H1 (cell line): ENCODE measurements around the gene RALGAPB. TPM values are rescaled to one million over a fixed set of nuclear protein-coding genes. Genes with fewer than 3 reads are reported as not detected.

Experiments
- CTCF ChIA-PET: fragments of 300-600 bp; sonication (Branson Sonifier 250); formaldehyde crosslinking; loops from one replicate; lab custom pipeline; 2021; ENCODE audit not compliant: partially characterized antibody; lab: Charles Lee
- POLR2A ChIA-PET: fragments of 300-600 bp; sonication (Branson Sonifier 250); formaldehyde crosslinking; loops from one replicate; lab custom pipeline; 2021; ENCODE audit warnings: inconsistent platforms; ENCODE audit not compliant: partially characterized antibody; lab: Charles Lee
- DNase-seq, 2 experiments: peaks; one replicate each; pipeline versions ENCODE4 v3.0.0 to v3.0.0-alpha.2; 2010 to 2022; ENCODE audit warnings: low spot score in 2 of 2, low read depth in 1 of 2, mixed read lengths in 1 of 2
- FAIRE-seq: peaks from 2 replicates; lab custom pipeline; 2011; peaks lifted over from hg19 to GRCh38; lab: Jason Lieb, UNC
- H2AFZ ChIP-seq: 2 replicates; pipeline ENCODE4 v1.8.1; 2012; ENCODE audit warnings: low read length, inconsistent platforms
- H2AK5ac ChIP-seq: 2 replicates; pipeline ENCODE4 v1.6.1; 2013; ENCODE audit warnings: low read depth, low read length
- H2BK120ac ChIP-seq: replicated peaks from 2 replicates; pipeline ENCODE3; 2013; ENCODE audit warnings: low read depth, low read length, inconsistent platforms
- H2BK12ac ChIP-seq: 2 replicates; pipeline ENCODE4 v1.6.1; 2013; ENCODE audit warnings: low read depth, low read length
- H2BK15ac ChIP-seq: 2 replicates; pipeline ENCODE4 v1.6.1; 2013; ENCODE audit warnings: low read length
- H2BK20ac ChIP-seq: 2 replicates; pipeline ENCODE4 v1.6.1; 2013; ENCODE audit warnings: low read length
- H2BK5ac ChIP-seq: 2 replicates; pipeline ENCODE4 v1.6.1; 2013; ENCODE audit warnings: low read depth, low read length
- H3K14ac ChIP-seq: 2 replicates; pipeline ENCODE4 v1.6.1; 2013; ENCODE audit warnings: inconsistent platforms; ENCODE audit not compliant: insufficient read length
- H3K18ac ChIP-seq: 2 replicates; pipeline ENCODE4 v1.6.1; 2013; ENCODE audit warnings: low read length; ENCODE audit errors: extremely low read depth
- H3K23ac ChIP-seq: 2 replicates; pipeline ENCODE4 v1.6.1; 2013; ENCODE audit warnings: inconsistent platforms; ENCODE audit not compliant: insufficient read length
- H3K23me2 ChIP-seq: 2 replicates; pipeline ENCODE4 v1.6.1; 2013; ENCODE audit warnings: low read depth, low read length
- H3K27ac ChIP-seq: 2 replicates; pipeline ENCODE4 v1.6.1; 2011; ENCODE audit warnings: low read depth, low read length, inconsistent platforms
- H3K27me3 ChIP-seq, 4 experiments: replicated peaks in 1 of 4; 1 replicate in 1 of 4; 2 replicates in 3 of 4; pipeline versions ENCODE4 v1.6.1 to v1.8.1; 2011 to 2013; ENCODE audit warnings: low read length in 3 of 4, mild to moderate bottlenecking in 3 of 4, inconsistent platforms in 2 of 4, mixed read lengths in 2 of 4, moderate library complexity in 1 of 4; ENCODE audit not compliant: control insufficient read depth in 3 of 4, insufficient read depth in 3 of 4; ENCODE audit errors: extremely low read depth in 1 of 4
- H3K36me3 ChIP-seq, 4 experiments: 2 replicates each; pipeline versions ENCODE4 v1.6.1 to v1.8.1; 2011 to 2013; ENCODE audit warnings: mild to moderate bottlenecking in 4 of 4, low read length in 3 of 4, moderate library complexity in 2 of 4, control low read depth in 1 of 4, inconsistent platforms in 1 of 4; ENCODE audit not compliant: insufficient read depth in 4 of 4, control insufficient read depth in 2 of 4
- H3K4ac ChIP-seq: replicated peaks from 2 replicates; pipeline ENCODE3; 2013; ENCODE audit warnings: low read length, low read depth, mixed read lengths, inconsistent platforms; ENCODE audit not compliant: insufficient read length
- H3K4me1 ChIP-seq, 4 experiments: replicated peaks in 1 of 4; 1 replicate in 1 of 4; 2 replicates in 3 of 4; pipeline versions ENCODE4 v1.6.1 to v1.8.1; 2011 to 2013; ENCODE audit warnings: low read length in 3 of 4, inconsistent platforms in 2 of 4, mixed read lengths in 1 of 4; ENCODE audit not compliant: insufficient read depth in 4 of 4, control insufficient read depth in 3 of 4
- H3K4me2 ChIP-seq, 2 experiments: 2 replicates each; pipeline versions ENCODE4 v1.6.1 to v1.8.1; 2011 to 2013; ENCODE audit warnings: low read depth in 2 of 2, low read length in 2 of 2, control low read depth in 1 of 2, inconsistent platforms in 1 of 2, mild to moderate bottlenecking in 1 of 2; ENCODE audit not compliant: insufficient read depth in 1 of 2
- H3K4me3 ChIP-seq, 4 experiments: fragments of 200-600, 300-600 bp in 1 of 4; sonication (generic), shearing (Covaris generic), sonication (Bioruptor Twin) in 1 of 4; 2 replicates each; pipeline versions ENCODE4 v1.5.1 to v1.8.1; 2011 to 2016; ENCODE audit warnings: low read length in 4 of 4, low read depth in 3 of 4, control low read depth in 2 of 4, inconsistent platforms in 2 of 4, mild to moderate bottlenecking in 2 of 4, mixed read lengths in 1 of 4, moderate library complexity in 1 of 4; ENCODE audit not compliant: insufficient read depth in 2 of 4; ENCODE audit errors: extremely low read depth in 1 of 4
- H3K56ac ChIP-seq: replicated peaks from 2 replicates; pipeline ENCODE3; 2013; ENCODE audit warnings: low read depth, mild to moderate bottlenecking, mixed read lengths, low read length, inconsistent platforms; ENCODE audit not compliant: insufficient read length
- H3K79me1 ChIP-seq: 2 replicates; pipeline ENCODE4 v1.6.1; 2013; ENCODE audit warnings: low read depth, low read length, control low read depth
- H3K79me2 ChIP-seq, 2 experiments: 2 replicates each; pipeline versions ENCODE4 v1.6.1 to v1.8.1; 2012 to 2013; ENCODE audit warnings: low read length in 2 of 2, mild to moderate bottlenecking in 2 of 2, inconsistent platforms in 1 of 2; ENCODE audit not compliant: insufficient read depth in 2 of 2, control insufficient read depth in 1 of 2
- H3K9ac ChIP-seq, 4 experiments: replicated peaks in 1 of 4; 1 replicate in 1 of 4; 2 replicates in 3 of 4; pipeline versions ENCODE4 v1.6.1 to v1.8.1; 2011 to 2013; ENCODE audit warnings: low read depth in 3 of 4, low read length in 3 of 4, control low read depth in 2 of 4, mild to moderate bottlenecking in 2 of 4, moderate library complexity in 2 of 4, inconsistent platforms in 1 of 4; ENCODE audit errors: extremely low read depth in 1 of 4
- H3K9me3 ChIP-seq, 2 experiments: 2 replicates each; pipeline versions ENCODE4 v1.6.1 to v1.8.1; 2012 to 2013; ENCODE audit warnings: mild to moderate bottlenecking in 2 of 2, moderate library complexity in 2 of 2, control low read depth in 1 of 2, inconsistent platforms in 1 of 2, low read depth in 1 of 2, low read length in 1 of 2, mixed read lengths in 1 of 2; ENCODE audit not compliant: insufficient read depth in 2 of 2
- H4K20me1 ChIP-seq, 2 experiments: replicated peaks in 1 of 2; 2 replicates each; pipeline versions ENCODE3 to v1.8.1; 2011 to 2013; ENCODE audit warnings: inconsistent platforms in 2 of 2, low read length in 2 of 2, mild to moderate bottlenecking in 1 of 2; ENCODE audit not compliant: insufficient read depth in 2 of 2, control insufficient read depth in 1 of 2
- H4K5ac ChIP-seq: 2 replicates; pipeline ENCODE4 v1.6.1; 2013; ENCODE audit warnings: low read length, low read depth, mixed read lengths, inconsistent platforms; ENCODE audit not compliant: insufficient read length
- H4K8ac ChIP-seq: 2 replicates; pipeline ENCODE4 v1.8.0; 2013; ENCODE audit warnings: mild to moderate bottlenecking, moderate library complexity, low read length, inconsistent platforms; ENCODE audit not compliant: insufficient read depth; ENCODE audit errors: extremely low read depth
- H4K91ac ChIP-seq: replicated peaks from 2 replicates; pipeline ENCODE3; 2013; ENCODE audit warnings: low read length, mixed read lengths, inconsistent platforms; ENCODE audit not compliant: insufficient read length
- CTCF ChIP-seq, 3 experiments: IDR thresholded peaks; 1 replicate in 2 of 3; 2 replicates in 1 of 3; pipeline versions ENCODE4 v1.5.1 to v1.6.1; 2011; ENCODE audit warnings: low read length in 3 of 3, mild to moderate bottlenecking in 3 of 3, inconsistent platforms in 2 of 3, low read depth in 1 of 3, moderate library complexity in 1 of 3; ENCODE audit not compliant: insufficient read depth in 1 of 3; ENCODE audit errors: control extremely low read depth in 1 of 3
- ZNF274 ChIP-seq: IDR thresholded peaks from 2 replicates; pipeline ENCODE4 v1.7.0; 2012; ENCODE audit warnings: low read length, borderline replicate concordance; ENCODE audit errors: extremely low read depth
- WGBS, 2 experiments: shearing (Covaris generic) in 1 of 2; methylation state at CpG; one replicate each; pipeline versions ENCODE4 v1.1.6 to v1.1.7; 2013 to 2015; ENCODE audit warnings: low lambda C conversion rate in 2 of 2, mixed read lengths in 2 of 2, inconsistent platforms in 1 of 2, low coverage in 1 of 2, missing lambda C conversion rate in 1 of 2; ENCODE audit not compliant: insufficient replicate concordance in 2 of 2, insufficient coverage in 1 of 2, insufficient read length in 1 of 2; ENCODE audit errors: extremely low coverage in 1 of 2, missing lambda C conversion rate in 1 of 2; 5-methylcytosine and 5-hydroxymethylcytosine counted together
- polyA plus RNA-seq, 7 experiments: library from polyadenylated mRNA; depleted of rRNA in 3 of 7; stranded (reverse) in 5 of 7; unstranded in 2 of 7; fragments of >200 nt in 5 of 7; fragments of 200-250 nt in 2 of 7; gene quantifications; 1 replicate in 5 of 7; 2 replicates in 1 of 7; 4 replicates in 1 of 7; pipeline versions ENCODE4 v1.2.1 to v1.2.3, GENCODE V29; 2011 to 2013; ENCODE audit warnings: missing spikeins in 2 of 7, mixed read lengths in 2 of 7
- total RNA-seq: library from RNA; stranded (reverse); fragmentation: NEBNext Ultra II Directional; extraction: Animal tissue kit (Norgen Biotek cat#: 25700); gene quantifications from 2 replicates; pipeline ENCODE4 v1.2.1, GENCODE V29; 2021

RALGAPB gene
- total and polyA plus RNA-seq, 2 of the 8 experiments (the other 6 are each of a cell fraction or from before 2014, with no cell fraction given) = 10.6 to 35.1 TPM

GRCh38 chr20:38602185-38602581, 129.5 kb downstream of the RALGAPB start:
- Histone ChIP-seq H3K27ac (no peak overlapping the region), H2BK12ac (no peak overlapping the region), H2AK5ac (no peak overlapping the region), H3K36me3 (no peaks in the 10 kb centered on the region), H3K4me2 (peak overlapping the region; percentile 64 to 76), H2AFZ (peak overlapping the region; percentile 51; the same call in 1 of the 2 replicates), H3K18ac (no peak overlapping the region), H3K79me2 (no peaks in the 10 kb centered on the region), H2BK20ac (no peak overlapping the region), H3K56ac (no peak overlapping the region), H3K14ac (no peak overlapping the region), H4K91ac (peak overlapping the region; percentile 40), H3K9me3 (no peaks in the 10 kb centered on the region), H4K8ac (no peak overlapping the region), H3K79me1 (no peaks in the 10 kb centered on the region), H4K5ac (no peak overlapping the region), H3K4me1 (peaks cover 0 to 16% (median 12%) of the 10 kb centered on the region in 4 experiments; a peak in 6 of 7 replicates), H4K20me1 (no peaks in the 10 kb centered on the region), H3K27me3 (peaks cover 0 to 9% (median 4%) of the 10 kb centered on the region in 4 experiments; a peak in 4 of 7 replicates), H3K23ac (no peak overlapping the region), H2BK5ac (no peak overlapping the region; the same call in 1 of the 2 replicates), H2BK120ac (no peak overlapping the region), H3K4me3 (peak overlapping the region in 3 of 4 experiments; percentile 9 to 56 (median 36); a peak in 3 of 8 replicates), H3K23me2 (peaks cover 8% of the 10 kb centered on the region; the same call in 1 of the 2 replicates), H2BK15ac (no peak overlapping the region), H3K4ac (no peak overlapping the region), H3K9ac (no peak overlapping the region)
- DNase-seq = no peak
- 64% methylated on average over 5 of the region's 5 CpGs; no CpG with 5 or more reads in 1 of the 2 experiments for WGBS, 2 experiments
- ChIA-PET POLR2A (no interaction called here), CTCF (interaction anchor here (1.4 kb wide), 1 partner anchor 41 kb away, joined by 3 read pairs; no protein-coding TSS in a partner anchor)
- TF ChIP-seq ZNF274 (no peak), CTCF (IDR thresholded peaks at IDR 0.05; ENCODE audit: control extremely low read depth in 1 of 3, insufficient read depth in 1 of 3, low read depth in 1 of 3, low read length in 3 of 3) (peak in 1 of 3 experiments; percentile 2; a peak in 1 of 4 replicates)
- no peak for FAIRE-seq
